Measurements from ENCODE around the gene ZDHHC24. TPM values are rescaled to one million over a fixed set of nuclear protein-coding genes. Genes with fewer than 3 reads are reported as not detected.

ZDHHC24 gene
- total RNA-seq, 1 donor from 2014 or later = 5.5 TPM

- peak; percentile 94 for DNase-seq
- intact Hi-C loops (cut with micrococcal nuclease) = no loop called here
- peak; percentile 99 for ATAC-seq
Observed at GRCh38 chr11:66568124-66568916, 22.5 kb upstream of the ZDHHC24 start, which contains the start of gene CTSF. Gene CTSF (minus strand): TSS chr11:66568606. CDS start chr11:66568486, 120 bp downstream.

- ATAC-seq (no peak), DNase-seq (no peak)
- intact Hi-C loops (cut with micrococcal nuclease) = no loop called here
Observed at GRCh38 chr11:66567787-66568123, 21.9 kb upstream of the ZDHHC24 start.

GRCh38 chr11:66566221-66566620 lies 20.4 kb upstream of the ZDHHC24 start:
- no peak for DNase-seq
- intact Hi-C loops (cut with micrococcal nuclease) = no loop called here
- ATAC-seq = no peak

- ATAC-seq (no peak), DNase-seq (no peak)
- intact Hi-C loops (cut with micrococcal nuclease) = no loop called here
Observed at GRCh38 chr11:66564984-66565383, 19.1 kb upstream of the ZDHHC24 start.

GRCh38 chr11:66564538-66564937 lies 18.7 kb upstream of the ZDHHC24 start:
- DNase-seq (no peak), ATAC-seq (no peak)
- intact Hi-C loops (cut with micrococcal nuclease) = no loop called here

- ATAC-seq (no peak), DNase-seq (no peak)
- intact Hi-C loops (cut with micrococcal nuclease) = no loop called here
Observed at GRCh38 chr11:66563832-66564231, 18.0 kb upstream of the ZDHHC24 start.

- intact Hi-C loops (cut with micrococcal nuclease) = no loop called here
- DNase-seq (no peak), ATAC-seq (no peak)
Observed at GRCh38 chr11:66562907-66563583, 17.2 kb upstream of the ZDHHC24 start.

- ATAC-seq (no peak), DNase-seq (no peak)
- intact Hi-C loops (cut with micrococcal nuclease) = no loop called here
Observed at GRCh38 chr11:66562275-66562674, 16.4 kb upstream of the ZDHHC24 start.

- DNase-seq (no peak), ATAC-seq (no peak)
- intact Hi-C loops (cut with micrococcal nuclease) = no loop called here
Observed at GRCh38 chr11:66561975-66562248, 16.1 kb upstream of the ZDHHC24 start.

- DNase-seq = no peak
Observed at GRCh38 chr11:66561178-66561974, 15.5 kb upstream of the ZDHHC24 start.

GRCh38 chr11:66559866-66560676 lies 14.2 kb upstream of the ZDHHC24 start:
- intact Hi-C loops (cut with micrococcal nuclease) = no loop called here
- no peak for DNase-seq

More at GRCh38 chr11:66561178-66561974, 15.5 kb upstream of the ZDHHC24 start:
- ATAC-seq = no peak
- intact Hi-C loops (cut with micrococcal nuclease) = no loop called here

GRCh38 chr11:66559142-66559865 lies 13.5 kb upstream of the ZDHHC24 start:
- peak; percentile 55 for ATAC-seq
- DNase-seq = peak; percentile 65
- intact Hi-C loops (cut with micrococcal nuclease) = no loop called here

More at GRCh38 chr11:66559866-66560676, 14.2 kb upstream of the ZDHHC24 start:
- no peak for ATAC-seq

- ATAC-seq (no peak), DNase-seq (no peak)
- intact Hi-C loops (cut with micrococcal nuclease) = no loop called here
Observed at GRCh38 chr11:66557733-66558326, 12.0 kb upstream of the ZDHHC24 start.

- ATAC-seq (no peak), DNase-seq (no peak)
- intact Hi-C loops (cut with micrococcal nuclease) = no loop called here
Observed at GRCh38 chr11:66556086-66556485, 10.2 kb upstream of the ZDHHC24 start.

- DNase-seq (no peak), ATAC-seq (no peak)
- intact Hi-C loops (cut with micrococcal nuclease) = no loop called here
Observed at GRCh38 chr11:66555416-66555815, 9.6 kb upstream of the ZDHHC24 start.

GRCh38 chr11:66554602-66555001 lies 8.8 kb upstream of the ZDHHC24 start:
- intact Hi-C loops (cut with micrococcal nuclease) = no loop called here
- DNase-seq (no peak), ATAC-seq (no peak)

- no peak for ATAC-seq
- no peak for DNase-seq
- intact Hi-C loops (cut with micrococcal nuclease) = no loop called here
Observed at GRCh38 chr11:66550887-66551286, 5.0 kb upstream of the ZDHHC24 start.

- ATAC-seq = no peak
- no peak for DNase-seq
- intact Hi-C loops (cut with micrococcal nuclease) = no loop called here
Observed at GRCh38 chr11:66549696-66550095, 3.8 kb upstream of the ZDHHC24 start.
